Right atrium auricular region (tissue), 2 donors: ENCODE results near the gene SPIRE1. TPM values are rescaled to one million over a fixed set of nuclear protein-coding genes. Genes with fewer than 3 reads are reported as not detected.
A peak's percentile ranks its signal among the peaks of the same experiment; 100 is the strongest.

Experiments
- DNase-seq: peaks from one replicate; pipeline ENCODE4 v3.0.0-alpha.2; 2019; ENCODE audit warnings: low spot score
- H3K27ac ChIP-seq, 2 donors: fragments of 200-600 bp; sonication (generic); 1 replicate in 1 of 2; 2 replicates in 1 of 2; pipeline ENCODE4 v1.5.1; 2016 to 2019
- H3K27me3 ChIP-seq, 2 donors: fragments of 200-600 bp; sonication (generic); one replicate each; pipeline versions ENCODE4 v1.5.1 to v1.6.0; 2017 to 2019
- H3K36me3 ChIP-seq: fragments of 200-600 bp; sonication (generic); one replicate; pipeline ENCODE4 v1.5.1; 2016
- H3K4me1 ChIP-seq, 2 donors: fragments of 200-600 bp; sonication (generic); one replicate each; pipeline versions ENCODE4 v1.5.1 to v1.6.0; 2017 to 2019
- H3K4me3 ChIP-seq, 2 donors: fragments of 200-600 bp; sonication (generic); 1 replicate in 1 of 2; 2 replicates in 1 of 2; pipeline ENCODE4 v1.5.1; 2017 to 2019; ENCODE audit warnings: mild to moderate bottlenecking in 1 of 2, moderate library complexity in 1 of 2
- H3K9me3 ChIP-seq, 2 donors: fragments of 200-600 bp; sonication (generic); one replicate each; pipeline ENCODE4 v1.5.1; 2019
- total RNA-seq, 2 donors: library from RNA; depleted of rRNA; stranded (reverse); fragments of >200 nt; gene quantifications; one replicate each; pipeline ENCODE4 v1.1.0, GENCODE V29; 2016
- TF ChIP-seq, protein P1 (sequence below), 2 donors: fragments of 200-600 bp; sonication (generic); IDR thresholded peaks; one replicate each; pipeline ENCODE4 v1.5.1; 2019; ENCODE audit warnings: antibody characterized with exemption in 2 of 2

The SPIRE1 gene
- total RNA-seq, 2 donors from 2014 or later = 34.7 to 42.9 TPM

GRCh38 chr18:12597760-12598159, 60.1 kb downstream of the SPIRE1 start:
- Histone ChIP-seq H3K27ac (peak overlapping the region; percentile 49 to 75), H3K27me3 (no peaks in the 10 kb centered on the region), H3K36me3 (no peaks in the 10 kb centered on the region), H3K9me3 (no peaks in the 10 kb centered on the region), H3K4me1 (peaks cover 0 to 44% of the 10 kb centered on the region in 2 donors), H3K4me3 (no peak overlapping the region)
- no peak for DNase-seq
- TF ChIP-seq, protein P1, sequence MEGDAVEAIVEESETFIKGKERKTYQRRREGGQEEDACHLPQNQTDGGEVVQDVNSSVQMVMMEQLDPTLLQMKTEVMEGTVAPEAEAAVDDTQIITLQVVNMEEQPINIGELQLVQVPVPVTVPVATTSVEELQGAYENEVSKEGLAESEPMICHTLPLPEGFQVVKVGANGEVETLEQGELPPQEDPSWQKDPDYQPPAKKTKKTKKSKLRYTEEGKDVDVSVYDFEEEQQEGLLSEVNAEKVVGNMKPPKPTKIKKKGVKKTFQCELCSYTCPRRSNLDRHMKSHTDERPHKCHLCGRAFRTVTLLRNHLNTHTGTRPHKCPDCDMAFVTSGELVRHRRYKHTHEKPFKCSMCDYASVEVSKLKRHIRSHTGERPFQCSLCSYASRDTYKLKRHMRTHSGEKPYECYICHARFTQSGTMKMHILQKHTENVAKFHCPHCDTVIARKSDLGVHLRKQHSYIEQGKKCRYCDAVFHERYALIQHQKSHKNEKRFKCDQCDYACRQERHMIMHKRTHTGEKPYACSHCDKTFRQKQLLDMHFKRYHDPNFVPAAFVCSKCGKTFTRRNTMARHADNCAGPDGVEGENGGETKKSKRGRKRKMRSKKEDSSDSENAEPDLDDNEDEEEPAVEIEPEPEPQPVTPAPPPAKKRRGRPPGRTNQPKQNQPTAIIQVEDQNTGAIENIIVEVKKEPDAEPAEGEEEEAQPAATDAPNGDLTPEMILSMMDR (IDR thresholded peaks at IDR 0.05) = no peak

DNA sequence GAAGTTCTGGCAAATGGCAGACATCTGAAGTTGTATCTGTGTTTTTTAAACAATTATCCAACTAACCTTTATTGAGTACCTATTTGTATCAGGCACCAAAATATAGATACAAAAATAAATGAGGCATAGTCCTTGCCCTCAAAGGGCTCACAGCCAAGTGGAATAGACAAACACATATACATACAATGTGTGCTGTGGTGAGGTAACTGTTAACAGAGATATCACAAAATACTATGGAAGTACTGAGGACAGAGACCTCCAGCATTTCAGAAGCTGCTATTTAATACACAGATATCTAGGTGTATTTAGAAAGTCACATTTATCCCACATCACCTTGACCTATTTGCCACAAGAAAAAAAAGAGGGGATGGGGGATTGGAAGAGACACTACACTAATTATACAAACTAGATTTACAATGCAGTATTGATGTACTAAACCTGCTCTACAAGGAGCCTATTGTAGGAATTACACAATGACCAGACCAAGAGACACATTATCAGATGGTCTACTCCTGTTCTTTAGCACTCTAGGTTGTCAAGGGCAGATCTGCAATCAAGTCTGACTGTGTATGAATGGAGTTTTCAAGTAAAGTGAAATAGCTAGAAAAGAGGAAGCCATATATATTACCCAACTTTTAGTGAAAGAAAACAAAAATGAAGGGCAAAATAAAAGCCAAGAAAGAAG, 62.2 kb downstream of the SPIRE1 start:
- Histone ChIP-seq H3K27ac (peak overlapping the region; percentile 17 to 75), H3K9me3 (no peaks in the 10 kb centered on the region), H3K4me1 (peaks cover 0 to 44% of the 10 kb centered on the region in 2 donors), H3K4me3 (no peak overlapping the region), H3K27me3 (no peaks in the 10 kb centered on the region), H3K36me3 (no peaks in the 10 kb centered on the region)
- TF ChIP-seq, protein P1 (IDR thresholded peaks at IDR 0.05) = no peak
- DNase-seq = no peak

GRCh38 chr18:12593866-12594265, 64.0 kb downstream of the SPIRE1 start:
- Histone ChIP-seq H3K4me3 (no peak overlapping the region), H3K9me3 (no peaks in the 10 kb centered on the region), H3K27ac (no peak overlapping the region), H3K27me3 (no peaks in the 10 kb centered on the region), H3K4me1 (peaks cover 0 to 42% of the 10 kb centered on the region in 2 donors), H3K36me3 (no peaks in the 10 kb centered on the region)
- TF ChIP-seq, protein P1 (IDR thresholded peaks at IDR 0.05) = no peak
- no peak for DNase-seq

GRCh38 chr18:12592597-12593127, 65.2 kb downstream of the SPIRE1 start:
- no peak overlapping the region for H3K4me3 ChIP-seq
- H3K36me3 ChIP-seq = no peaks in the 10 kb centered on the region
- no peaks in the 10 kb centered on the region for H3K9me3 ChIP-seq
- peaks cover 0 to 34% of the 10 kb centered on the region in 2 donors for H3K4me1 ChIP-seq
- H3K27ac ChIP-seq = no peak overlapping the region
- no peaks in the 10 kb centered on the region for H3K27me3 ChIP-seq
- TF ChIP-seq, protein P1 (IDR thresholded peaks at IDR 0.05) = no peak
- DNase-seq = no peak

GRCh38 chr18:12589448-12589847, 68.5 kb downstream of the SPIRE1 start:
- Histone ChIP-seq H3K4me1 (peaks cover 0 to 16% of the 10 kb centered on the region in 2 donors), H3K27ac (no peak overlapping the region), H3K36me3 (no peaks in the 10 kb centered on the region), H3K4me3 (no peak overlapping the region), H3K27me3 (no peaks in the 10 kb centered on the region), H3K9me3 (no peaks in the 10 kb centered on the region)
- no peak for DNase-seq
- TF ChIP-seq, protein P1 (IDR thresholded peaks at IDR 0.05) = no peak
